ENCODE results near the gene CBR3. TPM values are rescaled to one million over a fixed set of nuclear protein-coding genes. Genes with fewer than 3 reads are reported as not detected.

The CBR3 gene
- total and polyA plus RNA-seq, 9 of the 15 experiments (the other 6 are each of a cell fraction or from before 2014, with no cell fraction given), result not detected

- TF ChIP-seq CHD7 (IDR thresholded peaks at IDR 0.05; ENCODE audit: low read depth, low read length) (no peak), NR2F6 (CRISPR knock-in tag; IDR thresholded peaks at IDR 0.05) (no peak), ETV5 (CRISPR knock-in tag; IDR thresholded peaks at IDR 0.05; ENCODE audit: low read depth) (no peak), ZNF77 (CRISPR knock-in tag; IDR thresholded peaks at IDR 0.05) (no peak), ETS2 (tag; IDR thresholded peaks at IDR 0.05; ENCODE audit: borderline replicate concordance, poor library complexity, severe bottlenecking) (no peak)
Measured at GRCh38 chr21:36124395-36124794, 10.5 kb upstream of the CBR3 start (continued).

All from K562 (cell line).